Duodenal mucosa (tissue), 2 donors: ENCODE results near the gene GGT6.

Source experiments
- H3K27ac ChIP-seq: one replicate; pipeline ENCODE4 v1.7.0; 2013; ENCODE audit warnings: low read depth, low read length
- H3K27me3 ChIP-seq, 2 donors: one replicate each; pipeline ENCODE4 v1.7.0; 2013; ENCODE audit warnings: low read length in 2 of 2, control low read depth in 1 of 2; ENCODE audit not compliant: insufficient read depth in 2 of 2, control insufficient read depth in 1 of 2
- H3K36me3 ChIP-seq, 2 donors: one replicate each; pipeline ENCODE4 v1.7.0; 2013; ENCODE audit warnings: low read length in 2 of 2, control low read depth in 1 of 2; ENCODE audit not compliant: insufficient read depth in 2 of 2, control insufficient read depth in 1 of 2
- H3K4me1 ChIP-seq, 2 donors: one replicate each; pipeline ENCODE4 v1.7.0; 2013; ENCODE audit warnings: low read length in 2 of 2, control low read depth in 1 of 2; ENCODE audit not compliant: insufficient read depth in 2 of 2, control insufficient read depth in 1 of 2
- H3K4me3 ChIP-seq, 2 donors: one replicate each; pipeline ENCODE4 v1.7.0; 2013; ENCODE audit warnings: low read length in 2 of 2, low read depth in 1 of 2
- H3K9ac ChIP-seq, 2 donors: one replicate each; pipeline ENCODE4 v1.7.0; 2013; ENCODE audit warnings: low read length in 2 of 2, low read depth in 1 of 2
- H3K9me3 ChIP-seq, 2 donors: one replicate each; pipeline ENCODE4 v1.7.0; 2013; ENCODE audit warnings: low read length in 2 of 2, control low read depth in 1 of 2; ENCODE audit not compliant: control insufficient read depth in 1 of 2

GGT6 gene

DNA sequence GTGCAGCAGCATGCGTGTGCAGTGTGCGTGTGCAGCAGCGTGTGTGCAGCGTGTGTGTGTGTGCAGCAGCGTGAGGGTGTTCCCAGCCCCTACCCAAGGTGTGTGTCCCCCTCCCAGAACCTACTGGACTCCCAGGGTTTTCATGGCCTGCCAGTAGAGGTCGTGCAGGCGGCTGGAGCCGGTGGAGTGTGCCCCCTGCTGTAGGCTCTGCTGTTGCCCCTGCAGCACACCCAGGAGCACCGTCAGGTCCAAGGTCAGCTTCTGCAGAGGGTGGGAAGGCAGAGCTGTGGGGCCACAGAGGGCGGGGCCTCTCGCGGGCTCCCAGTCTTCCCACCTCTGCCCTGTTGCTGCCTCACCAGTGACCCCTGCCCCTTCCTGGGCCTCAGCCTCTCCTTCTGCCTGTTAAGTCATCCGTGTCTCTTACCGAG, 20.1 kb downstream of the GGT6 start:
- Histone ChIP-seq H3K27ac (no peak overlapping the region), H3K4me1 (peaks cover 17 to 37% of the 10 kb centered on the region in 2 donors), H3K9ac (no peak overlapping the region), H3K27me3 (no peaks in the 10 kb centered on the region), H3K36me3 (peaks cover 16 to 63% of the 10 kb centered on the region in 2 donors), H3K9me3 (no peaks in the 10 kb centered on the region), H3K4me3 (no peak overlapping the region)

DNA sequence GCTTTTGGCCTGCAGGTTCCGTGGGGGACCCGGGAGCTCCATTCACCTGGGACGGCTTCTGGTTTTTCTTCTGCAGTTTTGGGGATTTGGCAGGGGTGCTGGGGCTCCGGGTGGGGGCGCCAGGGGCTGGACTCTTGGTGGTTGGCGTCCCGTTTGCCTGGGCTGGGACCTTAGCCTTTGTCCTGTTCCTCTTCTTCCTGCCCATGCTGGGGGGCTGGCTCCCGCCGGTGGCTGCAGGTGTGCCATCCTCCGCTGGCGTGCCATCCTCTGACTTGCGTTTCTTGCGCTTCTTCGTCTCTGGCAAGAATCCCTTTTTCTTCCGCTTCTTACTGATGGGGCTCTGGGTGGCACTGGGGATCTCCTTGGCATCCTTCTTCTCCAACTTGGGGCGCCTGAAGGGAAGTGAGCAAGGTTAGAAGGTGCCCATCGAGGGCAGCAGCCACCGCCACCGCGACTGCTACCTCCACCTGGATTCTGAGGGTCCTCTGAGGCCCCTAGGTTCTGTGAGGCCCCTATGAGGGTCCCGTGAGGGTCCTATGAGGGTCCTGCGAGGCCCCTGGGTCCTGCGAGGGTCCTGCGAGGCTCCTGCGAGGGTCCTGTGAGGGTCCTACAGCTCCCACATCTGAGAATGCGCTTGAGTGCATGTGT, 20.7 kb downstream of the GGT6 start:
- Histone ChIP-seq H3K4me1 (peaks cover 17 to 37% of the 10 kb centered on the region in 2 donors), H3K9ac (no peak overlapping the region), H3K27me3 (no peaks in the 10 kb centered on the region), H3K36me3 (peaks cover 16 to 63% of the 10 kb centered on the region in 2 donors), H3K4me3 (no peak overlapping the region), H3K27ac (no peak overlapping the region), H3K9me3 (no peaks in the 10 kb centered on the region)

GRCh38 chr17:4539025-4539424, 21.4 kb downstream of the GGT6 start:
- Histone ChIP-seq H3K9me3 (no peaks in the 10 kb centered on the region), H3K9ac (no peak overlapping the region), H3K4me1 (peaks cover 21 to 43% of the 10 kb centered on the region in 2 donors), H3K36me3 (peaks cover 12 to 58% of the 10 kb centered on the region in 2 donors), H3K4me3 (no peak overlapping the region), H3K27me3 (no peaks in the 10 kb centered on the region), H3K27ac (no peak overlapping the region)

DNA sequence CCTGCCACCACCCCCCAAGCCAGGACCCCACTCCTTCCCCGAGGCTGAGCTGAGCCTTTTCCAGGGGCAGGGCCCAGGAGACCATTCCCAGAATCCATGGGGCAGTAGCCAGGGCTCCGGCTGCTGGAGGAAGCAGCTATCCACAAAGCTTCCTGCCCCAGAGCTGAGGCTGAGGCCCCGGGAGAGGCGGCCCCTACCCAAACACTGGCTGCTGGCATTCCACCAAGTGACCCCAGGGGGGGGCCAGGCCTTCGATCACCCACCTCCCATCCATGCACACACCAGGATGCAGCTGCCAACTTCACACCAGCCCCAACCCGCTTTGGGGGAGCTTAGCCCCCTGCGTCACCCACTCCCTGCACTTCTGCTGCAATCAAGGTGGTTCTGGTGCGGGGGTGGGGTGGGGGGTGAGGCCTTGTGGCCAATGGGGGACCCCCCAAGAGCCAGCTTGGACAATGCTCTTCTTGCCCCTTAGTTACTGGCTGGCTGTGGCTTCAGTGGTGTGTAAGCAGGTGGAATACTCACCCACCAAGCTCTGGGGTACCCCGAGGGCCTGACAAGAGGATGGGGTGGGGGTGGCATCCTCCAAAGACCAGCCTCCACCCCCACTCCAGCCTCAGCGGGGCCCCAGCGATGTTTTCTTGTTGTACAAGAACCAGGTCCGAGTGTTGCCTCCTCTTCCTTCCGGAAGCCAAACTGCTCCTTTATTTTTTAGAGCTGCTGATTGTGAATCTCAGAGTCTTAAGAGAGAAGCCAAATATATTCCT, 22.0 kb downstream of the GGT6 start:
- Histone ChIP-seq H3K9me3 (no peaks in the 10 kb centered on the region), H3K27me3 (no peaks in the 10 kb centered on the region), H3K4me3 (no peak overlapping the region), H3K9ac (no peak overlapping the region), H3K4me1 (peaks cover 23 to 49% of the 10 kb centered on the region in 2 donors), H3K27ac (no peak overlapping the region), H3K36me3 (peaks cover 12 to 54% of the 10 kb centered on the region in 2 donors)

GRCh38 chr17:4537451-4538235, 22.7 kb downstream of the GGT6 start:
- H3K9ac ChIP-seq, result peak overlapping the region in 1 of 2 donors; percentile 2
- peaks cover 23 to 51% of the 10 kb centered on the region in 2 donors for H3K4me1 ChIP-seq
- no peaks in the 10 kb centered on the region for H3K9me3 ChIP-seq
- H3K27ac ChIP-seq, result no peak overlapping the region
- H3K4me3 ChIP-seq, result no peak overlapping the region
- H3K36me3 ChIP-seq, result peaks cover 12 to 51% of the 10 kb centered on the region in 2 donors
- H3K27me3 ChIP-seq, result no peaks in the 10 kb centered on the region

GRCh38 chr17:4536742-4537411, 23.5 kb downstream of the GGT6 start:
- Histone ChIP-seq H3K9ac (peak overlapping the region in 1 of 2 donors; percentile 2), H3K27me3 (no peaks in the 10 kb centered on the region), H3K4me3 (no peak overlapping the region), H3K4me1 (peaks cover 23 to 44% of the 10 kb centered on the region in 2 donors), H3K36me3 (peaks cover 7 to 44% of the 10 kb centered on the region in 2 donors), H3K9me3 (no peaks in the 10 kb centered on the region), H3K27ac (no peak overlapping the region)

DNA sequence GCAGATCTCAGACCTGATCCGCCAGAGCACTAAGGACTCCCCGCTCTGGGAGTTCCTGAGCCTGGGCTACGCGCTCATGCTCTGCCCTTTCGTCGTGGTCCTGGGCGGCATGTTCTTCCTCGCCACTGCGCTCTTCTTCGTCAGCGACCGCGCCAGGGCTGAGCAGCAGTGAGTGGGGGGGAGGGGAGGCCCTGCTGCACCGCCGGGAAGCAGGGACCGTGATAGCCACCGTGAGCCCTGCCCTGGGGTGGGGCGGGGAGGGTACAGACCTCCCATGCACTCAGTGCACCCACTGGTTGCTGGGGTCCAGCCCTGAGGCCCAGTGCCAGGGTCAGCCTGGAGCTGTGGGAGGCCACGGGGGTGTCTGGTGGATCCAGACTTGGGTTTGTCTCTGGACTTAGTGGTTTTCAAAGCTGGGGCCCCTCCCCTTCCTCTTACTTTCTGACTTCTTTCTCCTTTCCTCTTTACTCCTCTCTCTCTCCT, 24.1 kb downstream of the GGT6 start:
- no peaks in the 10 kb centered on the region for H3K9me3 ChIP-seq

GRCh38 chr17:4535667-4536258, 24.6 kb downstream of the GGT6 start:
- H3K9ac ChIP-seq, result no peak overlapping the region
- no peaks in the 10 kb centered on the region for H3K9me3 ChIP-seq
- peaks cover 0 to 36% of the 10 kb centered on the region in 2 donors for H3K36me3 ChIP-seq
- H3K27ac ChIP-seq, result no peak overlapping the region
- peaks cover 18 to 34% of the 10 kb centered on the region in 2 donors for H3K4me1 ChIP-seq
- no peak overlapping the region for H3K4me3 ChIP-seq
- no peaks in the 10 kb centered on the region for H3K27me3 ChIP-seq

More for the DNA sequence above, 24.1 kb downstream of the GGT6 start:
- H3K27me3 ChIP-seq, result no peaks in the 10 kb centered on the region
- peaks cover 23 to 39% of the 10 kb centered on the region in 2 donors for H3K4me1 ChIP-seq
- H3K9ac ChIP-seq, result no peak overlapping the region
- no peak overlapping the region for H3K27ac ChIP-seq
- H3K36me3 ChIP-seq, result peaks cover 3 to 38% of the 10 kb centered on the region in 2 donors
- no peak overlapping the region for H3K4me3 ChIP-seq

- Histone ChIP-seq H3K27me3 (no peaks in the 10 kb centered on the region), H3K36me3 (peaks cover 0 to 34% of the 10 kb centered on the region in 2 donors), H3K9ac (no peak overlapping the region), H3K4me3 (no peak overlapping the region), H3K27ac (peak overlapping the region; percentile 3), H3K4me1 (peaks cover 14 to 27% of the 10 kb centered on the region in 2 donors), H3K9me3 (no peaks in the 10 kb centered on the region)
Observed at GRCh38 chr17:4534928-4535666, 25.3 kb downstream of the GGT6 start.
